GM10847 (cell line): ENCODE results near the gene ABLIM1.

Experiments
- POLR2A ChIP-seq: IDR thresholded peaks from 2 replicates; pipeline ENCODE4 v1.6.1; 2011; ENCODE audit not compliant: insufficient read length; ENCODE audit errors: extremely low read depth

Gene ABLIM1

DNA sequence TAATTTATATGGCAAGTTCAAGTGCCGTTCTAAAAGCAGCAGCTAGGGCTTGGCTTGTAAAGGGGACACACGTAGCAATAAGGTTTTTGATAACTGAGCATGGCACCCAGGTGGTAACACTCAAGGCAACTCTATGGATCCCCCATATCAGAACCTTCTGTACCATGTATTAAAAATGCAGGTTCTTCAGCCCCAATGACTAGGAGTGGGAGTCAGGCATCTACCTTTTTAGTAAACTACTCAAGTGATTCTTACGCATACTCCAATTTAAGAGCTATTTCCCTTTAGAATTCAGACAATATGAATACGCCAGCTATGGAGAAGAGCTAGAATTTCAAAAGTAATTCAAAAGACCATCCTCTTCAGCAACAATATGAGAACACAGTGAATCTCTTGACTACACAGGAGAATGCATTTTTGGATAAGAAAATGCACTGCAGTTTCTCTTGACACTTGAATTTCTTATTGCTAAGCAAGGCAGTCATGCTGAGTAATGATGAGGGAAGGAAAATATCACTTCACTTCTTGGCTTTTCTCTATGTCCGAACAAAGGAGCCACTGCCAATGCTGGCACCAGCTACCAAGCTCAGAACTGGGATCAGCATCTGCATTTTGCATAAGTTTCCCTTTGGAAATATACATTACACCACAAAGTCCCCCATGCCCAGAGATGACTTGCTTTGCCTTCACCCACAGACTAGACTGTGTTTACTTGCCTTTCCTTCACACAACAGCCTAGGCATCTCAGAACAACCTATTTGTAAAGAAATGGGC, 53.5 kb downstream of the ABLIM1 start:
- TF ChIP-seq POLR2A, result no peak

- TF ChIP-seq POLR2A, result no peak
These were observed 54.1 kb downstream of the ABLIM1 start for GRCh38 chr10:114603948-114604347.

- no peak for TF ChIP-seq POLR2A
These were observed 54.8 kb downstream of the ABLIM1 start for GRCh38 chr10:114603303-114603702.

DNA sequence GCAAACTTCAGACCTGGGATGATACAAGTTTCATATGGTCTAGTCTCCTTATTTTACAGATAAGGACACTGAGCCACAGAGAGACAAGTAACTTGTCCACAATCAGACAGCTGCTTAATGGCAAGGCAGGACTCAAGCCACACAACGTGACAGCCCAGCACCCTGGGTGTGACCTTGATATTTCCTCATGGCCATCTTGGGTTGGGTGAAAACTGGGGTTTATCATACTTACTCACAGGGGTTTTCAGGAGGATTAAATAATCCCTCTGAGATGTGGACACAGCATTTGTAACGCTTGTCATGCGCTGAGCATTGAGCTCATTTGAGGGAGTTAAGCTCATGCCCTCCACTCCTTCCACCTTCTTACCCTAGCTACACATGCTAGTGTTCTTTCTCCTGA, 58.0 kb downstream of the ABLIM1 start:
- no peak for TF ChIP-seq POLR2A

DNA sequence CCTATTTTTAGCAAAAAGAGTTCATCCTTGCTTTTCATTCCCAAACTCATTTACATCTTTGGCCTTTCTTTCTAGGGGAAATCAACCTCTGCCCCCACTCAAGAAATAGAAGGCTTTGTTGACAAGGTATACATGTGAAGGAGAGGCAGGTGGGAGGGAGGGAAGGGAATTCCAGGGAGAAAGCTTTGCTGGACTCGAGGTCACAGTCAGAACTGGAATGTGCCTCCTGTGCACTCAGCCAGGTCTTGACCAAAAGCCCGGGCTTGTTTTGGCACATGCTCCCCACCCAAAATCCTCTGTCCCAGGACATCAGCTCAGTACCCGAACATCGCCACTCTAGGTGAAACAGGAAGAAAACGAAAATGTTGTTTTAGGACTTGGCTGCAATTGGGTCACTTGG, 61.3 kb downstream of the ABLIM1 start:
- no peak for TF ChIP-seq POLR2A

DNA sequence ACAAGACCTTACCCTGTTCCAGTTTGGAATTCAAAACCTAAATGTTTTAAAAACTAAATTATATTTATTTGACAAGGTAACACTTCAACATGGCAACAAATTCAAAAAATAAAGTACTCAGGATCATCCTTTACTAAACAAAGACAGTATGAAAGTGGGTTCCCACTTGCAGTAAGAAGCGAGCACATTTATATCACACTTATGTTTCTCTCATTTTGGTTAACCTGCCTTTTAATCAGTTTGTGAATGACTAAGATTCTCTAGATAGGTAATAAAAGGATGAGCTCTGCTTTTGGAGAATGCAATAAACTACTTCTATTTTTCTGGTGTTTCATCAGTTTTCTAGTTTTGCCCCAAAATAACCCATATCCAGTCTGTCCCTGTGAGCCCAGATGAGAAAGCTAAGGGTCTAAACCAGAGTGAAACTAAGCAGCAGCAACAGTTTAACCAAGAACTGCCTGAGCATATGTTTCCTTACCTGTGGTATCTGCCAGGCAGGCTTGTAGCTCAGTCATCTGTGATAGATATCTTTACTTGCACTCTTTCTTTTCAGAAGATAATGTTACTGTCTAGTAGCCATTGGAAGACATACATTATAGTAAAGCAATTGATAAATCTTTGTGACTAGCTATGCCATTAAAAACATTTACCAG, 64.1 kb downstream of the ABLIM1 start:
- no peak for TF ChIP-seq POLR2A

- TF ChIP-seq POLR2A, result no peak
These were observed 64.8 kb downstream of the ABLIM1 start for GRCh38 chr10:114593240-114593792.

- no peak for TF ChIP-seq POLR2A
These were observed 67.1 kb downstream of the ABLIM1 start for GRCh38 chr10:114590993-114591392.

- TF ChIP-seq POLR2A, result no peak
These were observed 73.7 kb downstream of the ABLIM1 start for GRCh38 chr10:114584419-114584818.

- no peak for TF ChIP-seq POLR2A
These were observed 77.0 kb downstream of the ABLIM1 start for GRCh38 chr10:114581071-114581470.

DNA sequence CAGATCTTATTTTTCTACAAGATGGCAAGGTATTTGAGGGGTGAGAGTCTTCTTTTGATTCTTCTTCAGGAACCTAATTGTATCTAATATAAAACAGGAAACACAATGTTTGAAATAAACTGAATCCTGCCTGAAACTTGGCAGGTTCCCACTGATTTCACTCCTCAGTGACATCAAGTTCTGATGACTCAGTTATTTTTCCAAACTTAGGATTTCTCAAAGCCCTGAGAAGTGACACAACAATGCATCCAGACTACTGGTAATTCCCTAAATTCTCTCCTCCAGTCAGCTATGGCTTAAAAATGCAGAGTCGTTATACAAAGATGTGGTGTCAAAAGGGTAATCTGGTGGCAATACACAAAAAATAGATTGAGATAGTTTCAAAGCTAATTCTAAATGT, 80.9 kb downstream of the ABLIM1 start:
- no peak for TF ChIP-seq POLR2A

DNA sequence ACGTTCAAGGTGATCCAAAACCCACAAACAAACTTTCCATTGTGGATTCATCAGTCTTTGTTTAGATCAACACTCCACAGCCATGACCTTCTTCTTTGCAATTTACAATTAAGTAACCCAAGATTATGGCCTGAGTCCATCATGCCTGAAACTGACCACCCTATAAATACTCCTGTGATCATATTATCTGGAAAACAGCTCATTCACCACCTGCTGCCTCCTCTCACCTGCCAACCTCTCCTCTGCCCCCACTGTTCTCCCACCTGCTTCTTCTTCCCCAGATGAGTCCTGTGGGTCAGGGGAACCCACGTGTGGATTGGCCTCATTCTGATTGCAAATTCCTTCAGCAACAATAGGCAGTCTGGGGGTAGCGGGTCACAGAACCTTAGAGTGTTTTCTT, 81.4 kb downstream of the ABLIM1 start:
- TF ChIP-seq POLR2A, result no peak

DNA sequence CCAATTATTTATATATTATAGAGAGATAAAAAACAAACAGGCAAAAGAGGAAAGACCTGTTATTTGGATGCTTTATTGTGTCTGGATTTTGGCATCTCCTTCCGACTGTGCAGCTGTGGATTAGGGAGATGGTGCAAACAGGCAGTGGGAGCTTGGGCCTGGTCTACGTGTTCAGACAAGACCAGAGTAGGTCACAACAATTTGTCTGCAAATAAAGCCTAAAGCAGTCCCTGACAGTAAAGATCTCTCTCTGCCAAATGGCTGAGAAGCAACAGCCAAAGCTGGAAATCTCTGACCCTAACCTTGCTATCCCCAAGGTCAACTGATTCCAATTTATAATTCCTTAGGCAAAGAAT, 82.0 kb downstream of the ABLIM1 start:
- TF ChIP-seq POLR2A, result no peak

DNA sequence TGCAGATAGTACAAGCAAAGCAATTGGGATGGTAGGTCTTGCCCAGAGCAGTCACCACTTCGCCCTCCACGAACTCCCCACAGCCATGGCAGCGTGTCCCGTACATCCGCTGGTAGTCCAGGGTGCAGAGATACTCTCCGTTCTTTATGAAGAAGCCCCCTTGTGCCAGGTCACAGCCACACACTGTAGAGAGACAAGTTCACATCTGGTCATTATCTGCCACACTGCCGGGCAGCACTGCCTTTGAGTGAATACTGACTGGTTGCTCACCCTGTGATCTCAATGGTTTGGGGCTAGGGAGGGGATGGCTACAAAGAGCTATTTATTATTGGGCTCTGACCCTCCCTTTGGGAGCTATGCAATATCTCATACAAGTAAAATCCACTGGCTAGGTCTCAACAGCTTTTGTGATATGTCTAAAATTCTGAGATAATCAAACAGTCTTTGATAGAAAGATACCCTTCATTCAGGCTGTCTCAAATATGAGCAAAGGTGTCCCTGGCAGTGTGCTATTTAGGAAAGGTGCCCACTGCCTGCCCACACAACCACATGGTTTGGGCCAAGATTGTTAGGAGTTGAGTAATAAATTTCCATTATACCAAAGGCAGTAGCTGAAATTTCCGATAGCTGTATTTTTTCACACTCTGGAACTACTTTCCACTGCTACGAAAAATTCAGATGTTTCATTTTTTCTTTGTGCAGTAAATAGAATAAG, 82.5 kb downstream of the ABLIM1 start:
- TF ChIP-seq POLR2A, result no peak

DNA sequence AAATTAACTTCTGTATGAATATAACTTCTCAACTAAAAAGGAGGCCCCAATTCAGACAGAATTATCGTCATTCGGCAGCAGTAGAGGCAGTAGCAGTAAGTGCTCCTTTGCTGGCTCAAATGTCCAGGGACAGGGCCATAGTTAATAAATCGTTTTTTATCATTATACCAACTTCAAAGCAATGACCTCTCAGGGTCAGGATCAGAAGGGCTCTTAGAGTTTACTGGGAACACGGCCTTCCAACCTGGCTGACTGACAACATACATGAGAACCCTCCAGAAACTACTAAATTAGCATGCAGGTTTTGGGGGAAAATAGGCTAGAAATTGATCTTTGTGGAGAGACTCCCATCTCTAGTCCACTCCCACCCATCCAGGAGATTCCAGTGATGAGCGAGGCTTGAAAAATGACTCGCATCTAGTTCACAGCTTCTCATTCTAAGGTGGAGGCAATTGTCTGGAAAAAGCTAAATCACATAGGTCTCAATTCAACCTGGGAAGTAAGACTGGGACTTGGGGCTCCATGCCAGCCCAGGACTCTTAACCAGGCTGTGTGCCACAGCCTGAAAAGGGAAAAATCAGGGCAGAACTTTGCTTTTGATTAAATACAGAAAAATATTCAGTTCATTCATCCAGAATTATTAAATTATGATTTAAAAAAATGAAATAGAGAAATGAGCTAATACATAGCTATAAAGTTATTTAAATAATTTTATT, 84.6 kb downstream of the ABLIM1 start:
- no peak for TF ChIP-seq POLR2A

- no peak for TF ChIP-seq POLR2A
These were observed 86.6 kb downstream of the ABLIM1 start for GRCh38 chr10:114571316-114571999.
